Calu3 (cell line): Measurements from ENCODE around the gene APOBEC3B. TPM values are rescaled to one million over a fixed set of nuclear protein-coding genes. Genes with fewer than 3 reads are reported as not detected.
"Not testable (repeated sequence)": the region's sequence is repeated elsewhere in the genome, so short reads cannot be mapped to it uniquely, and the experiment has no call there.

Experiments used
- BruUV-seq: library from RNA; stranded (reverse); fragments of 400-500 nt; replicated peaks from 2 replicates; lab custom pipeline; 2021; lab: Mats Ljungman, UMichigan
- CTCF ChIA-PET: fragments of 300-600 bp; sonication (Branson Sonifier 250); formaldehyde crosslinking; loops from one replicate; lab custom pipeline; 2022; ENCODE audit warnings: antibody characterized with exemption; lab: Charles Lee
- DNase-seq: peaks from one replicate; pipeline ENCODE4 v3.0.0; 2022
- H3K27ac Mint-ChIP-seq: one replicate; pipeline ENCODE4 v1.8.0; 2022; ENCODE audit warnings: mixed read lengths; ENCODE audit not compliant: unreplicated experiment
- H3K27me3 Mint-ChIP-seq: one replicate; pipeline ENCODE4 v1.8.0; 2022; ENCODE audit warnings: mixed read lengths; ENCODE audit not compliant: unreplicated experiment
- H3K36me3 Mint-ChIP-seq: one replicate; pipeline ENCODE4 v1.8.0; 2022; ENCODE audit warnings: mild to moderate bottlenecking, moderate library complexity, mixed read lengths; ENCODE audit not compliant: insufficient read depth, unreplicated experiment
- H3K4me1 Mint-ChIP-seq: one replicate; pipeline ENCODE4 v1.8.0; 2022; ENCODE audit warnings: mild to moderate bottlenecking, low read depth, mixed read lengths; ENCODE audit not compliant: unreplicated experiment
- H3K4me3 Mint-ChIP-seq: one replicate; pipeline ENCODE4 v1.8.0; 2022; ENCODE audit warnings: mild to moderate bottlenecking, low read depth, moderate library complexity, mixed read lengths; ENCODE audit not compliant: unreplicated experiment
- H3K9me3 Mint-ChIP-seq: one replicate; pipeline ENCODE4 v1.8.0; 2022; ENCODE audit warnings: low read depth, mixed read lengths; ENCODE audit not compliant: unreplicated experiment
- CTCF ChIP-seq: fragments of 200-600 bp; IDR thresholded peaks from one replicate; pipeline ENCODE4 v1.8.0; 2022; ENCODE audit warnings: antibody characterized with exemption; ENCODE audit not compliant: unreplicated experiment
- intact Hi-C: fragments of 100-400 bp; cut with micrococcal nuclease; formaldehyde crosslinking; loops from one replicate; pipeline ENCODE4 v1.10.0; 2022; ENCODE audit not compliant: unreplicated experiment
- total RNA-seq: library from RNA; stranded (reverse); gene quantifications from 2 replicates; pipeline ENCODE4 v1.2.3, GENCODE V29; 2022

APOBEC3B gene
- total RNA-seq, 1 experiment from 2014 or later: 43.3 TPM

- CTCF ChIA-PET: interaction anchor here (0.5 to 1.8 kb wide), 8 partner anchors 11 to 940 kb away, joined by 3 to 14 read pairs (median 4); no protein-coding TSS in a partner anchor
- DNase-seq: peak; percentile 70
- TSS peak; percentile 84 for BruUV-seq
- TF ChIP-seq CTCF: peak; percentile 45
- H3K4me3 Mint-ChIP-seq: peak overlapping the region; percentile 60
- H3K4me1 Mint-ChIP-seq: peaks cover 10% of the 10 kb centered on the region
- peaks cover 3% of the 10 kb centered on the region for H3K9me3 Mint-ChIP-seq
- peaks cover 23% of the 10 kb centered on the region for H3K36me3 Mint-ChIP-seq
- peak overlapping the region; percentile 89 for H3K27ac Mint-ChIP-seq
- intact Hi-C loops: loop anchor here (5.0 kb wide), 1 partner anchor 59 kb away; no protein-coding TSS in a partner anchor
- no peaks in the 10 kb centered on the region for H3K27me3 Mint-ChIP-seq
These were observed 849 bp upstream of the APOBEC3B start for GRCh38 chr22:38981005-38981991.

- Mint-ChIP-seq H3K36me3 (peaks cover 26% of the 10 kb centered on the region), H3K27ac (no peak overlapping the region), H3K4me3 (no peak overlapping the region), H3K9me3 (no peaks in the 10 kb centered on the region), H3K4me1 (peaks cover 10% of the 10 kb centered on the region), H3K27me3 (no peaks in the 10 kb centered on the region)
- intact Hi-C loops: loop anchor here (5.0 kb wide), 1 partner anchor 62 kb away; no protein-coding TSS in a partner anchor
- DNase-seq: no peak
- TF ChIP-seq CTCF: no peak
- CTCF ChIA-PET: interaction anchor here (0.7 to 1.0 kb wide), 2 partner anchors 18 to 240 kb away, joined by 3 to 6 read pairs; no protein-coding TSS in a partner anchor
- no TSS peak for BruUV-seq
These were observed 2.1 kb downstream of the APOBEC3B start for GRCh38 chr22:38984224-38984623.

GRCh38 chr22:38984784-38985757 lies 2.9 kb downstream of the APOBEC3B start:
- intact Hi-C loops: loop anchor here (5.0 kb wide), 1 partner anchor 63 kb away; no protein-coding TSS in a partner anchor
- peak overlapping the region; percentile 93 for H3K27ac Mint-ChIP-seq
- not testable (repeated sequence) for H3K27me3 Mint-ChIP-seq

GRCh38 chr22:38986629-38987028 lies 4.5 kb downstream of the APOBEC3B start:
- H3K4me3 Mint-ChIP-seq: no peak overlapping the region
- CTCF ChIA-PET: no interaction called here
- TF ChIP-seq CTCF: no peak
- H3K27ac Mint-ChIP-seq: no peak overlapping the region
- H3K9me3 Mint-ChIP-seq: no peaks in the 10 kb centered on the region
- intact Hi-C loops: no loop called here
- peaks cover 10% of the 10 kb centered on the region for H3K4me1 Mint-ChIP-seq
- H3K36me3 Mint-ChIP-seq: peaks cover 26% of the 10 kb centered on the region
- DNase-seq: no peak
- BruUV-seq: no TSS peak
- no peaks in the 10 kb centered on the region for H3K27me3 Mint-ChIP-seq

More at GRCh38 chr22:38984784-38985757, 2.9 kb downstream of the APOBEC3B start:
- not testable (repeated sequence) for H3K4me1 Mint-ChIP-seq, H3K9me3 Mint-ChIP-seq, BruUV-seq
- CTCF ChIA-PET: interaction anchor here (0.7 to 1.0 kb wide), 5 partner anchors 18 to 241 kb away, joined by 3 to 7 read pairs (median 6); no protein-coding TSS in a partner anchor
- peak overlapping the region; percentile 9 for H3K4me3 Mint-ChIP-seq
- H3K36me3 Mint-ChIP-seq: peaks cover 26% of the 10 kb centered on the region
- DNase-seq: peak; percentile 85
